ENCODE measurements around the gene IGSF22.

DNA sequence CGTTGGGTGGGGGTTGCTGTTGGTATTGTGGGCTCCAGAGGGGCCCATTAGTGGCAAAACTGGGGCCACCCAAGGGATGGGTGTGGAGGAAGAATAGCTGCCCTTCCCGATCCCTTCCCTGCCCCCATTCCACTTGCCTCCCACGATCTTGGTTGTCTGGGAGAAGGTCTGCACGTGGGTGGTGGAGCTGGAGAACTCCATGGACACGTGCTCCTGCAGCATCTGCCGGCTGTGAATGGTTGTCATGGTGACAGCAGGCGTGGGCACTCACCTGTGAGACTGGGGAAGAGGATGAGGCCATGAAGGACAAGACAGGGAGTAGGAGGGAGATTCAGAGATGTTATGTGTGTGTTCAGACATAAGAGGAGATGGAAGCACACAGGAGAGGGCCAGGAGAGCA, 2.0 kb downstream of the IGSF22 start:
- TF ChIP-seq POLR2A (IDR thresholded peaks at IDR 0.05) (no peak), POLR2AphosphoS5 (IDR thresholded peaks at IDR 0.05) (no peak), EP300 (IDR thresholded peaks at IDR 0.05) (no peak)
- TF ChIP-seq, protein P1, sequence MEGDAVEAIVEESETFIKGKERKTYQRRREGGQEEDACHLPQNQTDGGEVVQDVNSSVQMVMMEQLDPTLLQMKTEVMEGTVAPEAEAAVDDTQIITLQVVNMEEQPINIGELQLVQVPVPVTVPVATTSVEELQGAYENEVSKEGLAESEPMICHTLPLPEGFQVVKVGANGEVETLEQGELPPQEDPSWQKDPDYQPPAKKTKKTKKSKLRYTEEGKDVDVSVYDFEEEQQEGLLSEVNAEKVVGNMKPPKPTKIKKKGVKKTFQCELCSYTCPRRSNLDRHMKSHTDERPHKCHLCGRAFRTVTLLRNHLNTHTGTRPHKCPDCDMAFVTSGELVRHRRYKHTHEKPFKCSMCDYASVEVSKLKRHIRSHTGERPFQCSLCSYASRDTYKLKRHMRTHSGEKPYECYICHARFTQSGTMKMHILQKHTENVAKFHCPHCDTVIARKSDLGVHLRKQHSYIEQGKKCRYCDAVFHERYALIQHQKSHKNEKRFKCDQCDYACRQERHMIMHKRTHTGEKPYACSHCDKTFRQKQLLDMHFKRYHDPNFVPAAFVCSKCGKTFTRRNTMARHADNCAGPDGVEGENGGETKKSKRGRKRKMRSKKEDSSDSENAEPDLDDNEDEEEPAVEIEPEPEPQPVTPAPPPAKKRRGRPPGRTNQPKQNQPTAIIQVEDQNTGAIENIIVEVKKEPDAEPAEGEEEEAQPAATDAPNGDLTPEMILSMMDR (IDR thresholded peaks at IDR 0.05), result no peak

Data from gastroesophageal sphincter (tissue), 3 donors.